Rectal smooth muscle tissue (tissue), 1 donor: Measurements from ENCODE around the gene ADM2.
A peak's percentile ranks its signal among the peaks of the same experiment; 100 is the strongest.

Source experiments
- H3K27ac ChIP-seq: one replicate; pipeline ENCODE4 v1.7.0; 2013; ENCODE audit warnings: low read depth, low read length, inconsistent platforms
- H3K27me3 ChIP-seq: one replicate; pipeline ENCODE4 v1.7.0; 2013; ENCODE audit warnings: low read length; ENCODE audit not compliant: control insufficient read depth, insufficient read depth
- H3K36me3 ChIP-seq: one replicate; pipeline ENCODE4 v1.7.0; 2013; ENCODE audit warnings: low read length; ENCODE audit not compliant: control insufficient read depth, insufficient read depth
- H3K4me1 ChIP-seq: one replicate; pipeline ENCODE4 v1.7.0; 2013; ENCODE audit warnings: low read length; ENCODE audit not compliant: control insufficient read depth, insufficient read depth
- H3K4me3 ChIP-seq: one replicate; pipeline ENCODE4 v1.7.0; 2013; ENCODE audit warnings: low read length
- H3K9ac ChIP-seq: one replicate; pipeline ENCODE4 v1.7.0; 2013; ENCODE audit warnings: low read length

ADM2 gene

DNA sequence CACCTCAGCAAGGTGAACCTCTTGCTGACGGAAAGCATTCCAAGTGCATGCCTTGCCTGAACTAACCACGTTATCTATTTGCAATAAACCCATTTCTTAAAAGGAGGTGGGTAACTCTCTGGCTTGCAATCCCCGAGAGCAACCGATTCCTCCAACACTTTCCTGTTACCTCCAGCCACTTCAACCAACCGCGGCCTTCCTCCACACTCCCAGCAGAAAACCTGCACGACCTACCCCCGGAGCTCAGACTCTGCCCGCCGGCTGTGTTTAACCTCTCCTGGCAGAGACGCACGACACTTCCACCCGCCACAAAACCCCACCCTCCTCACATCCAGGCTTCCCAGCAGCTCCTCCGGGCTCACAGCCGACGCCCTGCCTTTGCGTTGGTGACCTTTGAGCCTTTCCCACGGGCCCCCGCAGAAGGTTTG is 43.3 kb downstream of the ADM2 start:
- peaks cover 18% of the 10 kb centered on the region for H3K36me3 ChIP-seq

DNA sequence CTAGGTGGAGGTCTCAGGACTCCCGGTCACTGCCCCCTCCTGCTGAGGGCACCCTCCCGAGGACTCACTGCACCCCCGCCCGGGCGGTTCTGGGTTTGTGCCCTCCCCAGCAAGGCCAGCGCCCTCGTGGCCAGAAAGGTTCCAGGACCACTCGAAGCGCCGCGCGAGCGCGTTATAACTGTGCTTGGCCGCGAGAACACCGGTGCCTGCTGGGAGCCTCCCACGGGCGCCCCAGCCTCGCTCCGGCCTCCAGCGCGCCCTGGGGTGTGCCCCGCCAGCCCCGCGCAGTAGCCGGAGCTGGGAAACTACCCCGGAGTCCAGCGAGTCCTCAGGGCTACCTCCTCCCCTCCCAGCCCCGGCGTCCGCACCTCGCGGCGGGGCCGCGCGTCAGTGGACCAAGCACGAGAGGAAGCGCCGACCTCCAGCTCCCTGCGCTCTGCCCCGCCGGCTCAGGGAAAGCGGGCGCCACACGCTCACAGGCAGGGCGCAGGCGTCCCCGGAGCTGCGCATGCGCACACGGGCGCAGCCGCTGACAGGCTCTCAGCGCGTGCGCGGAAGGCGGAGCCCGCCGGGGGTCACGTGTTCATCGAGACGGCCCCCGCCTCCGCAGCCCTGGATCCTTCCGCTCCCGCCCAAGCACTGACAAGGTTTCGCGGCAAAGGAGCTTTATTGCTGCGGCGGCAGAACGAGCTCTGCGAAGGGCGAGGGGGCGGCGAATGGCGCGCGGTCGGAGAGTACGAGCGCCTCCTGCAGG is 43.9 kb downstream of the ADM2 start, which contains the start of gene SCO2:
Gene SCO2, minus strand, starts transcription at position 495 of the 754 bp plus-strand sequence. CDS start 1,187 bp downstream, outside the sequence.
- Histone ChIP-seq H3K4me1 (peaks cover 3% of the 10 kb centered on the region), H3K27me3 (no peaks in the 10 kb centered on the region), H3K36me3 (peaks cover 18% of the 10 kb centered on the region), H3K4me3 (peak within 1 kb of the TSS; percentile 71), H3K27ac (peak within 1 kb of the TSS; percentile 77), H3K9ac (no peak within 1 kb of the TSS)

More for the DNA sequence above, 43.3 kb downstream of the ADM2 start:
- Histone ChIP-seq H3K27ac (peak overlapping the region; percentile 77), H3K27me3 (no peaks in the 10 kb centered on the region), H3K9ac (no peak overlapping the region), H3K4me3 (peak overlapping the region; percentile 59), H3K4me1 (peaks cover 3% of the 10 kb centered on the region)

DNA sequence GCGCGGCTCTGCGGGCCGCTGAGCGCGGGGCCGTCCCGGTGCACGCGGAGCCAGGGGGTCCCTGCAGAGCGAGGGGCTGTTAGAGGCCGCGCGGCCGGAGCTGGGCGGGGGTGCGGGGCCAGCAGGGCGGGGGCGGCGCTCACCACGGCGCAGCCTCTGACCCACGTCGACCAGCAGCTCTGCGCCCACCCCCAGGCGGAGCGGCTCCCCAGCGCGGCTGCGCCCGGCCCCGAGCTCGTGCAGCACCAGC is 44.4 kb downstream of the ADM2 start:
- H3K4me1 ChIP-seq, result peaks cover 3% of the 10 kb centered on the region
- peak overlapping the region; percentile 71 for H3K4me3 ChIP-seq
- peak overlapping the region; percentile 77 for H3K27ac ChIP-seq
- peaks cover 18% of the 10 kb centered on the region for H3K36me3 ChIP-seq
- H3K9ac ChIP-seq, result no peak overlapping the region
- H3K27me3 ChIP-seq, result peaks cover 3% of the 10 kb centered on the region

DNA sequence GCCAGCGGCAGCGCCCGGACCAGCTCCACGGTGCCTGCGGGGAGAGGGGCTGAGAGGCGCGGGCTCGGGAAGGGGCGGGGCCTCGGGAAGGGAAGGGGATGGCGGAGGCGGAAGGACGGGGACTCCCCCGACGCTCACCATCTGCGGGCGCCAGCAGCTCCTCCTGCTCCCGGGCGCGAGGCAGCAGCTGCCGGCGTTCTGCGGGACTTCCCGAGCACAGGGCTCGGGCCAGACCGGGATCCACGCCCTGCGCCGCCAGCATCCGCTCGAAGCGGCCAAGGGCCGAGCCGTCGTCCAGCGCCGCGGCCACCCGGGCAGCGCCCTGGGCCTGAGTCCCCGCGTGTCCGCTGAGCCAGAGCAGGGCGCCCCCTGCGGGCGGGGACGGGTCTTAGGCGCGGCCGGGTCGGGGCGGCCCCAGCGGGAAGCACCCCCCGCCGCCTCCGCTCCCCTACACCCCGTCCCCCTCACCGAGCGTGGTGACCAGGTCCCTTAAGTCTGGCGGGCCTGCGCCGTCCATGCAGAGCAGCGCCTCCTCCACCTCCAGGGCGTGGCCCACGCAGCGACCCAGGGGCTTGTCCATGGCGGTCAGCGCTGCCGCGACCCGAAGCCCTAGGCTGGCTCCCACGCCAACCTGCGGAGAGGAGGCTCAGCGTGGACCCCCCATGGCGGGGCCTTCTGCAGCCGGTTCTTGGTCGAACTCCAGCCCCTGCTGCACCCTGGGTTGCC is 44.9 kb downstream of the ADM2 start:
- Histone ChIP-seq H3K4me3 (peak overlapping the region; percentile 71), H3K36me3 (peaks cover 18% of the 10 kb centered on the region), H3K27ac (peak overlapping the region; percentile 77), H3K27me3 (peaks cover 7% of the 10 kb centered on the region), H3K4me1 (peaks cover 6% of the 10 kb centered on the region), H3K9ac (no peak overlapping the region)

- peaks cover 6% of the 10 kb centered on the region for H3K4me1 ChIP-seq
- peaks cover 9% of the 10 kb centered on the region for H3K27me3 ChIP-seq
- peak overlapping the region; percentile 71 for H3K4me3 ChIP-seq
- peaks cover 14% of the 10 kb centered on the region for H3K36me3 ChIP-seq
- peak overlapping the region; percentile 77 for H3K27ac ChIP-seq
- H3K9ac ChIP-seq, result no peak overlapping the region
Observed at GRCh38 chr22:50526834-50527801, 45.8 kb downstream of the ADM2 start.

DNA sequence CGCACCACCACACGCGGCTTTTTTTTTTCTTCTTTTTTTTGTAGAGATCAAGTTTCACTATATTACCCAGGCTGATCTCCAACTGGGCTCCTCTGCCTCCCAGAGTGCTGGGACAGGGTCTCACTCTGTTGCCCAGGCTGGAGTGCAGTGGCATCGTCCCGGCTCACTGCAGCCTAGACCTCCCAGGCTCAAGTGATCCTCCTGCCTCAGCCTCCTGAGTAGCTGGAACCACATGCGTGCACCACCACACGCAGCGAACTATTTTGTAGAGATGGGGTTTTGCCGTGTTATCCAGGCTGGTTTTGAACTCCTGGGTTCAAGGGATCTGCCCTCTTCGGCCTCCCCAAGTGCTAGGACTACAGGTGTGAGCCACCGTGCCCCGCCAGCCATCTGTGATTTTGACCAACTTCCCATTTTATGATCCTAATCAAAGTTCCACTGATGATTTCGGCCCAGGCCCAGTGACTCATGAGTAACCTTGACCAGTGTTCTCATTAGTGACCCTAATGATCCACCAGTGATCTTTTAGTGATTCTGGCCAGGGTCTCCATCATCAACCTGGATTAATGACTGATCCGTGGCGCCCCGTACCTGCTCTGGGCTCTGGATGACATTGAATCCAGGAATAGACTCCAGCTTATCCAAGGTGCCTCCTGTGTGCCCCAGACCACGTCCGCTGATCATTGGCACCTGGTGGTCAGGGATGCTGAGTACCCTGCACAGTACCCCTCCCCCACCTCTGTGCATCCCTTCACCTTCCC is 46.8 kb downstream of the ADM2 start:
- peaks cover 6% of the 10 kb centered on the region for H3K4me1 ChIP-seq
- H3K36me3 ChIP-seq, result peaks cover 5% of the 10 kb centered on the region
- peaks cover 9% of the 10 kb centered on the region for H3K27me3 ChIP-seq
- H3K4me3 ChIP-seq, result no peak overlapping the region
- no peak overlapping the region for H3K9ac ChIP-seq
- H3K27ac ChIP-seq, result no peak overlapping the region

- peaks cover 9% of the 10 kb centered on the region for H3K27me3 ChIP-seq
- no peaks in the 10 kb centered on the region for H3K36me3 ChIP-seq
- H3K27ac ChIP-seq, result peak overlapping the region; percentile 56
- peak overlapping the region; percentile 67 for H3K4me3 ChIP-seq
- H3K4me1 ChIP-seq, result peaks cover 6% of the 10 kb centered on the region
- no peak overlapping the region for H3K9ac ChIP-seq
Observed at GRCh38 chr22:50528682-50529415, 47.5 kb downstream of the ADM2 start.

GRCh38 chr22:50529416-50529896 is 48.1 kb downstream of the ADM2 start:
- Histone ChIP-seq H3K4me1 (peaks cover 6% of the 10 kb centered on the region), H3K4me3 (peak overlapping the region; percentile 67), H3K9ac (peak overlapping the region; percentile 38), H3K36me3 (no peaks in the 10 kb centered on the region), H3K27ac (peak overlapping the region; percentile 56), H3K27me3 (peaks cover 9% of the 10 kb centered on the region)

- Histone ChIP-seq H3K9ac (peak within 1 kb of the TSS; percentile 71), H3K4me1 (peaks cover 6% of the 10 kb centered on the region)
Observed at GRCh38 chr22:50529897-50530579, 48.7 kb downstream of the ADM2 start, which contains the start of gene TYMP. Gene TYMP, minus strand, starts transcription at chr22:50530012. Its CDS starts 303 bp downstream, at chr22:50529709.

DNA sequence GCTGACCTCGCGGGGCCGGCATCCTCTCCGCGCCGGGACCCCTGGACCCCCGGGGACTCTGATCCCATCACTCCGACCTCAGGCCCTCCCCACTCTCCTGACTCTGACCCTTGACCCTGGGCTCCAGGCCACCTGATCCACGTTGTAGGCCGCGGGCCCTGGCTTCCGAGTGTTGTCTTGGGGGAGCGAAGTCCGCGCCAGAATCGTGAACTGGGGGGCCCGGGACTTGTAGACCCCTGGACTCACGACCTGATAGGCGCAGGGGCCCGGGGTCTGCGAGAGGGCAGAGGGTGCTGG is 49.2 kb downstream of the ADM2 start:
- Histone ChIP-seq H3K4me1 (peaks cover 6% of the 10 kb centered on the region), H3K4me3 (peak overlapping the region; percentile 67), H3K27me3 (peaks cover 9% of the 10 kb centered on the region), H3K36me3 (no peaks in the 10 kb centered on the region), H3K9ac (peak overlapping the region; percentile 71), H3K27ac (peak overlapping the region; percentile 85)

More at GRCh38 chr22:50529897-50530579, 48.7 kb downstream of the ADM2 start, which contains the start of gene TYMP:
- Histone ChIP-seq H3K27me3 (peaks cover 9% of the 10 kb centered on the region), H3K4me3 (peak within 1 kb of the TSS; percentile 80), H3K36me3 (no peaks in the 10 kb centered on the region), H3K27ac (peak within 1 kb of the TSS; percentile 85)
